SU-DHL-6 (cell line): Measurements from ENCODE around the gene PHKB.

Source experiments
- CTCF ChIP-seq: fragments of 200-600 bp; sonication (generic); IDR thresholded peaks from one replicate; pipeline ENCODE4 v1.5.1; 2017; ENCODE audit warnings: antibody characterized with exemption, mild to moderate bottlenecking, low read length, moderate library complexity; ENCODE audit not compliant: insufficient read depth, poor library complexity, severe bottlenecking
- EZH2phosphoT487 ChIP-seq: fragments of 200-600 bp; sonication (generic), shearing (Covaris generic); conservative IDR thresholded peaks from 2 replicates; pipeline ENCODE4 v1.6.1; 2018; ENCODE audit warnings: mild to moderate bottlenecking, antibody characterized with exemption, low read length, moderate library complexity, mixed read lengths

GRCh38 chr16:47660540-47660939, 199.4 kb downstream of the PHKB start:
- TF ChIP-seq CTCF (no peak), EZH2phosphoT487 (no peak)
